ENCODE results near the gene OR2Z1. TPM values are rescaled to one million over a fixed set of nuclear protein-coding genes. Genes with fewer than 3 reads are reported as not detected.

Gene OR2Z1
- total RNA-seq, 4 donors from 2014 or later: not detected

DNA sequence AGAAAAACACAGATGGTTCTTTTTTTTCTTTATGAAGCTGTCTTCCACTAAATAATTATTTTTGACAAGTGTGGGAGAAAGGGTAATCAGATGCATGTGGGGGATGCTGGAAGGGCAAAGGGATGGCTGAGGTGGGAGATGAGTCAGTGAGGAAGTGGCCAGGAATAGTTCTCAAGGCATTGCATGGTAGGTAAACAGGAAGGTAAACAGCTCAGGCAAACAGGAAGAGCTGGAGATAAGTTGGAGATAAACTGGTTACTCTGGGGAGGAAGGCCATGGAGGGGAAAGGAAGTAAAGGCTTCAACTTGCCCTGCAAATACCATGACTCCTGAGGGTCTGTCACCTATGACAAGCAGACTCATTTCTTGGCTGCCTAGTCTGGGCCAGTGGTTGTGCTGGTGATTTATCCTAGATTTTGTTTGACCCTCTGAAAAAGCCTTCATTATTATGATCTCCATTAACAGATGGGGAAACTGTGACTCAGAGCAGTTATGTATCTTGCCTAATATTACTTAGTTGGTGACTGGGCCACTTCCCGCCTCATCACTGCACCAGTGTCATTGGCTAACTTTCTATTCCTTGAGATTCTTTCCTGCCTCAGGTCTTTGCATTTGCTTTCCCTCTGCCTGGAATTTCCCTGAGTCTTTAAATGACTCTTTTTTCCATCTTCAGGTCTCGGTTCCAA is 39.9 kb upstream of the OR2Z1 start:
- Histone ChIP-seq H3K36me3 (no peaks in the 10 kb centered on the region), H3K9me3 (no peaks in the 10 kb centered on the region), H3K4me1 (no peaks in the 10 kb centered on the region), H3K4me3 (no peak overlapping the region), H3K27me3 (peaks cover 0 to 17% (median 0%) of the 10 kb centered on the region in 4 donors), H3K27ac (no peak overlapping the region)
- TF ChIP-seq, protein P1, sequence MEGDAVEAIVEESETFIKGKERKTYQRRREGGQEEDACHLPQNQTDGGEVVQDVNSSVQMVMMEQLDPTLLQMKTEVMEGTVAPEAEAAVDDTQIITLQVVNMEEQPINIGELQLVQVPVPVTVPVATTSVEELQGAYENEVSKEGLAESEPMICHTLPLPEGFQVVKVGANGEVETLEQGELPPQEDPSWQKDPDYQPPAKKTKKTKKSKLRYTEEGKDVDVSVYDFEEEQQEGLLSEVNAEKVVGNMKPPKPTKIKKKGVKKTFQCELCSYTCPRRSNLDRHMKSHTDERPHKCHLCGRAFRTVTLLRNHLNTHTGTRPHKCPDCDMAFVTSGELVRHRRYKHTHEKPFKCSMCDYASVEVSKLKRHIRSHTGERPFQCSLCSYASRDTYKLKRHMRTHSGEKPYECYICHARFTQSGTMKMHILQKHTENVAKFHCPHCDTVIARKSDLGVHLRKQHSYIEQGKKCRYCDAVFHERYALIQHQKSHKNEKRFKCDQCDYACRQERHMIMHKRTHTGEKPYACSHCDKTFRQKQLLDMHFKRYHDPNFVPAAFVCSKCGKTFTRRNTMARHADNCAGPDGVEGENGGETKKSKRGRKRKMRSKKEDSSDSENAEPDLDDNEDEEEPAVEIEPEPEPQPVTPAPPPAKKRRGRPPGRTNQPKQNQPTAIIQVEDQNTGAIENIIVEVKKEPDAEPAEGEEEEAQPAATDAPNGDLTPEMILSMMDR (IDR thresholded peaks at IDR 0.05): no peak
- no peak for DNase-seq
- WGBS, 2 donors: 62 to 70% methylated on average over 2 of the region's 2 CpGs
- intact Hi-C loops (cut with DNase I): no loop called here

DNA sequence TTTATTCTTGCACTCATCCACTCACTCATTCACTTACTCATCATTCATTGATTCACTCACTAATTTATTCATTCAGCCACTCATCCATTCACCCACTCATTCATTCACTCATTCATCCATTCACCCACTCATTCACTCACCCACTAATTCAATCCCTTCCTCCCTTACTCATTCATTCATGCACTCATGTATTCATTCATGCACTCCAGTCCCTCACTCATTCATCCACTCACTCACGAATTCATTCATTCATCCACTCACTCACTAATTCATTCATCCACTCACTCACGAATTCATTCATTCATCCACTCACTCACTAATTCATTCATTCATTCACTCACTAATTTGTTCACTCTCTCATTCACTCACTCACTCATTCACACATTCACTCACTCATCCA is 39.0 kb upstream of the OR2Z1 start:
- DNase-seq: no peak
- Histone ChIP-seq H3K4me1 (no peaks in the 10 kb centered on the region), H3K9me3 (no peaks in the 10 kb centered on the region), H3K27ac (no peak overlapping the region), H3K36me3 (no peaks in the 10 kb centered on the region), H3K4me3 (no peak overlapping the region), H3K27me3 (peaks cover 0 to 17% (median 0%) of the 10 kb centered on the region in 4 donors)
- TF ChIP-seq, protein P1 (IDR thresholded peaks at IDR 0.05): no peak
- TF ChIP-seq POLR2A (IDR thresholded peaks at IDR 0.05): no peak
- 32 to 38% methylated on average over 2 of the region's 2 CpGs for WGBS, 2 donors
- intact Hi-C loops (cut with DNase I): no loop called here

DNA sequence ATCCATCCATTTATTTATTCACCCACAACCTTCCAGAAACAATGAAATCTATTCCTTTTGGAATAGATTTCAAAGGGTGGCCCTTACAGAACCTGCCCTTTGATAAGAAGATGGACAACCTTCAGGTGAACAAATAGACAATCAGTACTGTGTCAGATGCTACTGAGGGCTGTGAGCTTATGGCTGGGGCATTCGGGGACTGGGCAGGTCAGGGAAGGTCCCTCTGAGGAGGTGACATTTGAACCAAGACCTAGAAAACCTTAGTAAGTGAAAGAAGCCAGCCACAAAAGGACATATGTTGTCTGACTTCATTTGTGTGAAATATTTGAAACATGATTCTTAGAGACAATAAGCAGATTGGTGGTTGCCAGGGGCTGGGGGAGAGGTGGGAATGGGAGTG is 38.5 kb upstream of the OR2Z1 start:
- 92 to 100% methylated on average over 1 of the region's 1 CpG for WGBS, 2 donors
- Histone ChIP-seq H3K9me3 (no peaks in the 10 kb centered on the region), H3K27ac (no peak overlapping the region), H3K36me3 (no peaks in the 10 kb centered on the region), H3K4me1 (no peaks in the 10 kb centered on the region), H3K27me3 (peaks cover 0 to 17% (median 0%) of the 10 kb centered on the region in 4 donors), H3K4me3 (no peak overlapping the region)
- intact Hi-C loops (cut with DNase I): no loop called here
- DNase-seq: no peak
- TF ChIP-seq, protein P1 (IDR thresholded peaks at IDR 0.05): no peak
- TF ChIP-seq POLR2A (IDR thresholded peaks at IDR 0.05): no peak

DNA sequence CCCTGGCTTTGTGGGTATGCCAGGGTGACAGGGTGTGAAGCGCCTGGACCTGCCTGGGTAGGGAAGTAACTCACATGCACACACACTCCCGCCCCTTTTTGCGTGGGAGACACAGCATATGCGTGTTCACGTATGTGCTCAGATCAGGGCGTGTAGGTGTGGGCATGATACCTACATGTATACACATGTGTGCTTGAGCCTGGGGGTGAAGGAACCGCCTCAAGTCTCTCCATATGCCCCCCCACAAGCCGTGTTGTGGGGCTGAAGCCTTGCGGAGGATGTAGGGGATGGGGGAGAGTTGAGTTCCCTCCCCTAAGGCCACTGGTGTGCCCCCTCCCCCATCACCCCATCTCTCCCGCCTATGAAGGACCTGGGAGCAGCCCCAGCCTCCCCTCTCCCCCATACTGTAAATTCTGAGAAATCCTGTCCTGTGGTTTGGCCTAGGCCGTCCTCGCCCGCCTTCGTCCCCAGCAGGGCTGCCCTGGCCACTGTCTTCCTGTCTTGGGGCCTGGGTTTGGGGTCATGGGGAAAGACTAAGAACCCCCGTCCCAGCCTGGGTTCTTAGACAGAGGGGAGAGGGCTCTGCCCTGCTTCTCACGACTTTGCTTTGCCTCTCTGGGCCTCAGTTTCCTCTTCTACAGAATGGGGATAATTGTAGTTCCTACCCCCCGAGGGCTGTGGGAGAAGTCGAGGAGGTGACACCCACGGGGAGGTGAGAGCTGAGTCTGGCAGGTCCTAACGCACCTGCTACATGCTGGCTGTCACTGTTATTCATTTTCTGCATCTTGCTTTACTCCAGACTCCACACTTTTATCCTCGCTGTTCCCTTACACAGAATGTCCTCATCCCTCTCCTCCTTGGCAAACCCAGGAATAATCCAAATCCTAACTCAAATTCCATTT is 37.2 kb upstream of the OR2Z1 start:
- no peak for DNase-seq
- WGBS, 2 donors: 60 to 69% methylated on average over 14 to 15 of the region's 21 CpGs
- Histone ChIP-seq H3K9me3 (no peaks in the 10 kb centered on the region), H3K27me3 (peaks cover 0 to 24% (median 0%) of the 10 kb centered on the region in 4 donors), H3K27ac (no peak overlapping the region), H3K36me3 (no peaks in the 10 kb centered on the region), H3K4me3 (no peak overlapping the region), H3K4me1 (no peaks in the 10 kb centered on the region)
- TF ChIP-seq, protein P1 (IDR thresholded peaks at IDR 0.05): no peak
- no peak for TF ChIP-seq POLR2A (IDR thresholded peaks at IDR 0.05)
- intact Hi-C loops (cut with DNase I): no loop called here

DNA sequence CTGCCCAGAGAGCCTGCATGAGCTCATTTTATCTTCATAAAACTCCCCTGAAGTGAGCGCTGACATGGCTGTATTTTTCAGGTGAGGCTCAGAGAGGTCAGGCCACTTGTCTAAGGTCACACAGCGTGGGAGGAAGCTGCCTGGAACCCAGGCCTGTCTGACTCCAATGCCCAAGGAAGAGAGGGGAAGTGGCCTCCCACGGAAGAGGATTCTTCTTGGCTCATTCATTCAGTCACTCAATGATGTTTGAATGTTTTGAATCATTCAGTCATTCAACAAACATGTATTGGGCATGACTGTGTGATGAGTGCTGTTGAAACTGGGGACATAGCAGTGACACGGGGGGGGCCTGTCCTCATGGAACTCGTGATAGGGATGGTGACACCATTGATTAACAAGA is 34.9 kb upstream of the OR2Z1 start:
- intact Hi-C loops (cut with DNase I): no loop called here
- no peaks in the 10 kb centered on the region for H3K9me3 ChIP-seq
- H3K4me1 ChIP-seq: no peaks in the 10 kb centered on the region
- H3K36me3 ChIP-seq: no peaks in the 10 kb centered on the region
- WGBS, 2 donors: 35 to 73% methylated on average over 3 to 5 of the region's 5 CpGs
- TF ChIP-seq, protein P1 (IDR thresholded peaks at IDR 0.05): no peak
- H3K27me3 ChIP-seq: peaks cover 0 to 33% (median 0%) of the 10 kb centered on the region in 4 donors
- no peak for DNase-seq
- H3K4me3 ChIP-seq: no peak overlapping the region
- H3K27ac ChIP-seq: no peak overlapping the region
